Mammary epithelial cell (primary cell): ENCODE results near the gene SDCBP2.

Experiments
- EZH2 ChIP-seq: IDR thresholded peaks from 2 replicates; pipeline ENCODE4 v1.6.1; 2012; ENCODE audit warnings: low read length, inconsistent platforms, borderline replicate concordance
- TF ChIP-seq, protein P1 (sequence below), 2 donors: IDR thresholded peaks in 1 of 2; conservative IDR thresholded peaks in 1 of 2; 2 replicates each; pipeline ENCODE4 v1.5.1; 2011 to 2012; ENCODE audit warnings: inconsistent platforms in 2 of 2, low read length in 2 of 2, mild to moderate bottlenecking in 2 of 2, control low read depth in 1 of 2, low read depth in 1 of 2; ENCODE audit not compliant: insufficient read depth in 1 of 2; ENCODE audit errors: extremely low read depth in 1 of 2

DNA sequence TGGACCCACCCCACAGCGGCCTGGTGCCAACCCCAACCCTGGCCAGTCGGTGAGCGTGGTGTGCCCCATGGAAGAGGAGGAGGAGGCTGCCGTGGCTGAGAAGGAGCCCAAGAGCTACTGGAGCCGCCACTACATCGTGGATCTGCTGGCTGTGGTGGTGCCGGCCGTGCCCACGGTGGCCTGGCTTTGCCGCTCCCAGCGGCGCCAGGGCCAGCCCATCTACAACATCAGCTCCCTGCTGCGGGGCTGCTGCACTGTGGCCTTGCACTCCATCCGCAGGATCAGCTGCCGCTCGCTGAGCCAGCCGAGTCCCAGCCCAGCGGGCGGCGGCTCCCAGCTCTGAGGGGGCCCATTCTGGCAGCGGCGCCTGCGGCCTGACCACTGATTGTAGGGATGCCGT lies 23.2 kb downstream of the SDCBP2 start:
- no peak for TF ChIP-seq EZH2
- TF ChIP-seq, protein P1, sequence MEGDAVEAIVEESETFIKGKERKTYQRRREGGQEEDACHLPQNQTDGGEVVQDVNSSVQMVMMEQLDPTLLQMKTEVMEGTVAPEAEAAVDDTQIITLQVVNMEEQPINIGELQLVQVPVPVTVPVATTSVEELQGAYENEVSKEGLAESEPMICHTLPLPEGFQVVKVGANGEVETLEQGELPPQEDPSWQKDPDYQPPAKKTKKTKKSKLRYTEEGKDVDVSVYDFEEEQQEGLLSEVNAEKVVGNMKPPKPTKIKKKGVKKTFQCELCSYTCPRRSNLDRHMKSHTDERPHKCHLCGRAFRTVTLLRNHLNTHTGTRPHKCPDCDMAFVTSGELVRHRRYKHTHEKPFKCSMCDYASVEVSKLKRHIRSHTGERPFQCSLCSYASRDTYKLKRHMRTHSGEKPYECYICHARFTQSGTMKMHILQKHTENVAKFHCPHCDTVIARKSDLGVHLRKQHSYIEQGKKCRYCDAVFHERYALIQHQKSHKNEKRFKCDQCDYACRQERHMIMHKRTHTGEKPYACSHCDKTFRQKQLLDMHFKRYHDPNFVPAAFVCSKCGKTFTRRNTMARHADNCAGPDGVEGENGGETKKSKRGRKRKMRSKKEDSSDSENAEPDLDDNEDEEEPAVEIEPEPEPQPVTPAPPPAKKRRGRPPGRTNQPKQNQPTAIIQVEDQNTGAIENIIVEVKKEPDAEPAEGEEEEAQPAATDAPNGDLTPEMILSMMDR (conservative IDR thresholded peaks at IDR 0.05 in 1 of 2, IDR thresholded peaks at IDR 0.05 in 1 of 2; ENCODE audit: extremely low read depth in 1 of 2, insufficient read depth in 1 of 2, low read depth in 1 of 2, low read length in 2 of 2) = no peak
